GM12872 (cell line): ENCODE results near the gene HSPB6.

ENCODE experiments used
- TF ChIP-seq, protein P1 (sequence below): IDR thresholded peaks from 3 replicates; pipeline ENCODE4 v1.5.1; 2011; ENCODE audit warnings: low read depth, mild to moderate bottlenecking, low read length, moderate library complexity; ENCODE audit not compliant: insufficient read depth

Gene HSPB6

GRCh38 chr19:35722461-35722860, 34.4 kb downstream of the HSPB6 start:
- TF ChIP-seq, protein P1, sequence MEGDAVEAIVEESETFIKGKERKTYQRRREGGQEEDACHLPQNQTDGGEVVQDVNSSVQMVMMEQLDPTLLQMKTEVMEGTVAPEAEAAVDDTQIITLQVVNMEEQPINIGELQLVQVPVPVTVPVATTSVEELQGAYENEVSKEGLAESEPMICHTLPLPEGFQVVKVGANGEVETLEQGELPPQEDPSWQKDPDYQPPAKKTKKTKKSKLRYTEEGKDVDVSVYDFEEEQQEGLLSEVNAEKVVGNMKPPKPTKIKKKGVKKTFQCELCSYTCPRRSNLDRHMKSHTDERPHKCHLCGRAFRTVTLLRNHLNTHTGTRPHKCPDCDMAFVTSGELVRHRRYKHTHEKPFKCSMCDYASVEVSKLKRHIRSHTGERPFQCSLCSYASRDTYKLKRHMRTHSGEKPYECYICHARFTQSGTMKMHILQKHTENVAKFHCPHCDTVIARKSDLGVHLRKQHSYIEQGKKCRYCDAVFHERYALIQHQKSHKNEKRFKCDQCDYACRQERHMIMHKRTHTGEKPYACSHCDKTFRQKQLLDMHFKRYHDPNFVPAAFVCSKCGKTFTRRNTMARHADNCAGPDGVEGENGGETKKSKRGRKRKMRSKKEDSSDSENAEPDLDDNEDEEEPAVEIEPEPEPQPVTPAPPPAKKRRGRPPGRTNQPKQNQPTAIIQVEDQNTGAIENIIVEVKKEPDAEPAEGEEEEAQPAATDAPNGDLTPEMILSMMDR, result no peak

GRCh38 chr19:35721374-35721773, 35.5 kb downstream of the HSPB6 start:
- TF ChIP-seq, protein P1, result no peak

GRCh38 chr19:35720648-35721047, 36.2 kb downstream of the HSPB6 start:
- TF ChIP-seq, protein P1, result no peak

DNA sequence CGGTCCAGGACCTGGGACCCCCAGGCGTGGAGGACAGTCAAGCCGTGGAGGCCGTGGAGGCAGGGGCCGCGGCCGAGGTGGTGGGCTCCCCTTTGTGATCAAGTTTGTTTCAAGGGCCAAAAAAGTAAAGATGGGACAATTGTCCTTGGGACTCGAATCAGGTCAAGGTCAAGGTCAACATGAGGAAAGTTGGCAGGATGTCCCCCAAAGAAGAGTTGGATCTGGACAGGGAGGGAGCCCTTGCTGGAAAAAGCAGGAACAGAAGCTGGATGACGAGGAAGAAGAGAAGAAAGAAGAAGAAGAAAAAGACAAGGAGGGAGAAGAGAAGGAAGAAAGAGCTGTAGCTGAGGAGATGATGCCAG, 36.7 kb downstream of the HSPB6 start:
- TF ChIP-seq, protein P1, result no peak

GRCh38 chr19:35719402-35720162, 37.2 kb downstream of the HSPB6 start:
- TF ChIP-seq, protein P1, result no peak

- TF ChIP-seq, protein P1, result no peak
Observed at GRCh38 chr19:35718345-35719041, 38.3 kb downstream of the HSPB6 start.

DNA sequence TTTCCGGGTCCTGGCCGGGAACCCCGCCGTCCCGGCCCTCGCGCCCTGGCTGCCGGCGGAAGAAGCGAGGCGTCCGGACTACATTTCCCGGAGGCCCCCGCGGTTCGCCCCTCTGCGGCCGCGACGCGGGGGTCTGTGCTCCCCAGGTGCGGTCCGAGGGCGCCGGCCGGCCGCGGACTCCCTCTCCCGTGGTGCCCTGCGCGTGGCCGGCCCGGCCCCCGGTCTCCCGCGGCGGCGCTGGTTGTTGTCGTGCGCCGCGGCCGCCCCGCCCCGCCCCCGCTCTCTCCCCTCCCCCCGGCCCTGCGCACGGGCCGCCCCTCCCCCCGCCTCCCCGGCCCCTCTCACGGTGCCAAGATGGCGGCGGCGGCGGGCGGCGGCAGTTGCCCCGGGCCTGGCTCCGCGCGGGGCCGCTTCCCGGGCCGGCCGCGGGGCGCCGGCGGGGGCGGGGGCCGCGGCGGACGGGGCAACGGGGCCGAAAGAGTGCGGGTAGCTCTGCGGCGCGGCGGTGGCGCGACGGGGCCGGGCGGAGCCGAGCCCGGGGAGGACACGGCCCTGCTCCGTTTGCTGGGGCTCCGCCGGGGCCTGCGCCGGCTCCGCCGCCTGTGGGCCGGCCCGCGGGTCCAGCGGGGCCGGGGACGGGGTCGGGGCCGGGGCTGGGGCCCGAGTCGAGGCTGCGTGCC, 39.0 kb downstream of the HSPB6 start, which contains the start of gene KMT2B:
Gene KMT2B (plus strand): TSS at position 339 of the 680 bp plus-strand sequence. CDS start 16 bp downstream, at position 355.
- TF ChIP-seq, protein P1, result no peak
